K562 (cell line): ENCODE measurements around the gene CCDC27. TPM values are rescaled to one million over a fixed set of nuclear protein-coding genes. Genes with fewer than 3 reads are reported as not detected.

Experiments
- FOXK1 ChIP-seq: sonication (generic); formaldehyde crosslinking; IDR thresholded peaks from 2 replicates; pipeline ENCODE4 v1.8.0; 2022; ENCODE audit warnings: missing genetic modification reagents, mild to moderate bottlenecking, borderline replicate concordance
- HDAC2 ChIP-seq: fragments of 450-650 bp; IDR thresholded peaks from 2 replicates; pipeline ENCODE4 v1.6.1; 2016; ENCODE audit warnings: mild to moderate bottlenecking
- HEY1 ChIP-seq: fragments of 250-450 bp; sonication (Bioruptor Pico); IDR thresholded peaks from 2 replicates; pipeline ENCODE4 v1.5.0; 2020; ENCODE audit warnings: mild to moderate bottlenecking, moderate library complexity, borderline replicate concordance
- RNF2 ChIP-seq: sonication (generic); IDR thresholded peaks from 2 replicates; pipeline ENCODE4 v1.6.1; 2016
- SOX6 ChIP-seq: fragments of 450-650 bp; IDR thresholded peaks from 2 replicates; pipeline ENCODE4 v1.6.1; 2014; ENCODE audit warnings: mild to moderate bottlenecking
- ZNF239 ChIP-seq: fragments of 250-450 bp; sonication (Bioruptor Pico); IDR thresholded peaks from 2 replicates; pipeline ENCODE4 v1.4.0; 2020; ENCODE audit warnings: mild to moderate bottlenecking
- polyA plus RNA-seq, 8 experiments: library from polyadenylated mRNA; depleted of rRNA in 4 of 8; stranded (reverse) in 5 of 8; unstranded in 3 of 8; fragments of >200 nt; fragmentation: Nextera tagmentation in 2 of 8; fragmentation: Illumina TruSeq in 1 of 8; extraction: Ambion mirVana in 2 of 8; extraction: Trizol in 1 of 8; gene quantifications; 2 replicates each; pipeline versions ENCODE4 v1.2.1 to v1.2.3, GENCODE V29; 2011 to 2014; ENCODE audit warnings: inconsistent platforms in 1 of 8, missing spikeins in 1 of 8
- total RNA-seq, 7 experiments: library from RNA; depleted of rRNA in 6 of 7; stranded (reverse); fragments of >200 nt in 6 of 7; fragmentation: Illumina TruSeq in 2 of 7; extraction: Trizol in 2 of 7; gene quantifications; 2 replicates each; pipeline versions ENCODE4 v1.2.1 to v1.2.3, GENCODE V29; 2011 to 2021; ENCODE audit warnings: low replicate concordance in 1 of 7
- TF ChIP-seq, protein P1 (sequence below): fragments of 450-650 bp; IDR thresholded peaks from 2 replicates; pipeline ENCODE4 v1.6.1; 2016; ENCODE audit warnings: low read depth
- TF ChIP-seq, protein P2 (sequence below): fragments of 450-650 bp; IDR thresholded peaks from 2 replicates; pipeline ENCODE4 v1.7.1; 2018; ENCODE audit warnings: mild to moderate bottlenecking, low read depth; ENCODE audit not compliant: partially characterized antibody
- TF ChIP-seq, protein P3 (sequence below): fragments of 250-450 bp; sonication (Bioruptor Pico); IDR thresholded peaks from 2 replicates; pipeline ENCODE4 v1.4.0; 2020; ENCODE audit warnings: mild to moderate bottlenecking, moderate library complexity, borderline replicate concordance

The CCDC27 gene
- total and polyA plus RNA-seq, 9 of the 15 experiments (the other 6 are each of a cell fraction or from before 2014, with no cell fraction given) = 0.01 to 0.04 TPM; not detected in 7

DNA sequence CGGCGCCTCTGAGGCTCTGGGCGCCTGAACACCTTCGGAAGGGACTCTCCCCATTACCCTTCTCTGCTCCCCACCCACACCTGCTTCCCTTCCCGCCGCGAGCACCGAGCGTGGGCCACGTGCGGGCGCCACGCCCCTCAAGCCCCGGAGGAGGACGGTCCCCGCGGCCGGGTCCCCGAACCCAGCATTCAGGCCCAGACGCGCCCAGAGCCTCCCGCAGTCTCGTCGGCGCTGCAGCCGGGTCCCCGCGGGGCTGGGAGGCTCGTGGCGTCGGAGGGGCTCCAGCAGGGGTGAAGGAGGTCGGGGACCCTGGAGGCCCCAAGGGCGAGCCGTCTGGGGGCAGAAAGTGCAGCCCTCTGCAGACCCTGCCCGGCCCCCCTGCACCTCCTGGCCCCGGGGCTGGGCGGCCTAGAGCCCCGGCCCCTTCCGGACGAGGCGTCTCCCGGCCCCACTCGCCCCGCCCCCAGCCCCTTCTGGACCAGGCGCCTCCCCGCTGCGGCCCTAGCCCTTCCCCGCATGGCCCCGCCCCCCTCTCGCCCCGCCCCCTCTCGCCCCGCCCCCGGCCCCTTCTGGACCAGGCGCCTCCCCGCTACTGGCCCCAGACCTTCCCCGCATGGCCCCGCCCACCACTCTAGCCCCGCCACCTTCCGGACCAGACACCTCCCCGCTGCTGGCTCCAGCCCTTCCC lies 19.9 kb downstream of the CCDC27 start (continued):
- TF ChIP-seq, protein P1, sequence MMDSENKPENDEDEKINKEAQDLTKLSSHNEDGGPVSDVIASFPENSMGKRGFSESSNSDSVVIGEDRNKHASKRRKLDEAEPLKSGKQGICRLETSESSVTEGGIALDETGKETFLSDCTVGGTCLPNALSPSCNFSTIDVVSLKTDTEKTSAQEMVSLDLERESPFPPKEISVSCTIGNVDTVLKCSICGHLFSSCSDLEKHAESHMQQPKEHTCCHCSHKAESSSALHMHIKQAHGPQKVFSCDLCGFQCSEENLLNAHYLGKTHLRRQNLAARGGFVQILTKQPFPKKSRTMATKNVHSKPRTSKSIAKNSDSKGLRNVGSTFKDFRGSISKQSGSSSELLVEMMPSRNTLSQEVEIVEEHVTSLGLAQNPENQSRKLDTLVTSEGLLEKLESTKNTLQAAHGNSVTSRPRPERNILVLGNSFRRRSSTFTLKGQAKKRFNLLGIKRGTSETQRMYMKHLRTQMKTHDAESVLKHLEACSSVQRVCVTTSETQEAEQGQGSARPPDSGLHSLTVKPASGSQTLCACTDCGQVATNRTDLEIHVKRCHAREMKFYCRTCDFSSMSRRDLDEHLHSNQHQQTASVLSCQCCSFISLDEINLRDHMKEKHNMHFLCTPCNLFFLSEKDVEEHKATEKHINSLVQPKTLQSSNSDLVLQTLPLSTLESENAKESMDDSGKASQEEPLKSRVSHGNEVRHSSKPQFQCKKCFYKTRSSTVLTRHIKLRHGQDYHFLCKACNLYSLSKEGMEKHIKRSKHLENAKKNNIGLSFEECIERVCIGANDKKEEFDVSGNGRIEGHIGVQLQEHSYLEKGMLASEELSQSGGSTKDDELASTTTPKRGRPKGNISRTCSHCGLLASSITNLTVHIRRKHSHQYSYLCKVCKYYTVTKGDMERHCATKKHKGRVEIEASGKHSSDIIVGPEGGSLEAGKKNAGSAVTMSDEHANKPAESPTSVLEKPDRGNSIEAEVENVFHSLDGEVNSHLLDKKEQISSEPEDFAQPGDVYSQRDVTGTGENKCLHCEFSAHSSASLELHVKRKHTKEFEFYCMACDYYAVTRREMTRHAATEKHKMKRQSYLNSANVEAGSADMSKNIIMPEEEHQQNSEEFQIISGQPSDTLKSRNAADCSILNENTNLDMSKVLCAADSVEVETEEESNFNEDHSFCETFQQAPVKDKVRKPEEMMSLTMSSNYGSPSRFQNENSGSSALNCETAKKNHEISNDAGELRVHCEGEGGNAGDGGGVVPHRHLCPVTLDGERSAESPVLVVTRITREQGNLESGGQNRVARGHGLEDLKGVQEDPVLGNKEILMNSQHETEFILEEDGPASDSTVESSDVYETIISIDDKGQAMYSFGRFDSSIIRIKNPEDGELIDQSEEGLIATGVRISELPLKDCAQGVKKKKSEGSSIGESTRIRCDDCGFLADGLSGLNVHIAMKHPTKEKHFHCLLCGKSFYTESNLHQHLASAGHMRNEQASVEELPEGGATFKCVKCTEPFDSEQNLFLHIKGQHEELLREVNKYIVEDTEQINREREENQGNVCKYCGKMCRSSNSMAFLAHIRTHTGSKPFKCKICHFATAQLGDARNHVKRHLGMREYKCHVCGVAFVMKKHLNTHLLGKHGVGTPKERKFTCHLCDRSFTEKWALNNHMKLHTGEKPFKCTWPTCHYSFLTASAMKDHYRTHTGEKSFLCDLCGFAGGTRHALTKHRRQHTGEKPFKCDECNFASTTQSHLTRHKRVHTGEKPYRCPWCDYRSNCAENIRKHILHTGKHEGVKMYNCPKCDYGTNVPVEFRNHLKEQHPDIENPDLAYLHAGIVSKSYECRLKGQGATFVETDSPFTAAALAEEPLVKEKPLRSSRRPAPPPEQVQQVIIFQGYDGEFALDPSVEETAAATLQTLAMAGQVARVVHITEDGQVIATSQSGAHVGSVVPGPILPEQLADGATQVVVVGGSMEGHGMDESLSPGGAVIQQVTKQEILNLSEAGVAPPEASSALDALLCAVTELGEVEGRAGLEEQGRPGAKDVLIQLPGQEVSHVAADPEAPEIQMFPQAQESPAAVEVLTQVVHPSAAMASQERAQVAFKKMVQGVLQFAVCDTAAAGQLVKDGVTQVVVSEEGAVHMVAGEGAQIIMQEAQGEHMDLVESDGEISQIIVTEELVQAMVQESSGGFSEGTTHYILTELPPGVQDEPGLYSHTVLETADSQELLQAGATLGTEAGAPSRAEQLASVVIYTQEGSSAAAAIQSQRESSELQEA = no peak
- TF ChIP-seq SOX6 (no peak), ZNF239 (no peak), RNF2 (no peak), HDAC2 (no peak), HEY1 (CRISPR knock-in tag) (no peak), FOXK1 (no peak)
- TF ChIP-seq, protein P2, sequence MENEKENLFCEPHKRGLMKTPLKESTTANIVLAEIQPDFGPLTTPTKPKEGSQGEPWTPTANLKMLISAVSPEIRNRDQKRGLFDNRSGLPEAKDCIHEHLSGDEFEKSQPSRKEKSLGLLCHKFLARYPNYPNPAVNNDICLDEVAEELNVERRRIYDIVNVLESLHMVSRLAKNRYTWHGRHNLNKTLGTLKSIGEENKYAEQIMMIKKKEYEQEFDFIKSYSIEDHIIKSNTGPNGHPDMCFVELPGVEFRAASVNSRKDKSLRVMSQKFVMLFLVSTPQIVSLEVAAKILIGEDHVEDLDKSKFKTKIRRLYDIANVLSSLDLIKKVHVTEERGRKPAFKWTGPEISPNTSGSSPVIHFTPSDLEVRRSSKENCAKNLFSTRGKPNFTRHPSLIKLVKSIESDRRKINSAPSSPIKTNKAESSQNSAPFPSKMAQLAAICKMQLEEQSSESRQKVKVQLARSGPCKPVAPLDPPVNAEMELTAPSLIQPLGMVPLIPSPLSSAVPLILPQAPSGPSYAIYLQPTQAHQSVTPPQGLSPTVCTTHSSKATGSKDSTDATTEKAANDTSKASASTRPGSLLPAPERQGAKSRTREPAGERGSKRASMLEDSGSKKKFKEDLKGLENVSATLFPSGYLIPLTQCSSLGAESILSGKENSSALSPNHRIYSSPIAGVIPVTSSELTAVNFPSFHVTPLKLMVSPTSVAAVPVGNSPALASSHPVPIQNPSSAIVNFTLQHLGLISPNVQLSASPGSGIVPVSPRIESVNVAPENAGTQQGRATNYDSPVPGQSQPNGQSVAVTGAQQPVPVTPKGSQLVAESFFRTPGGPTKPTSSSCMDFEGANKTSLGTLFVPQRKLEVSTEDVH = no peak
- TF ChIP-seq, protein P3, sequence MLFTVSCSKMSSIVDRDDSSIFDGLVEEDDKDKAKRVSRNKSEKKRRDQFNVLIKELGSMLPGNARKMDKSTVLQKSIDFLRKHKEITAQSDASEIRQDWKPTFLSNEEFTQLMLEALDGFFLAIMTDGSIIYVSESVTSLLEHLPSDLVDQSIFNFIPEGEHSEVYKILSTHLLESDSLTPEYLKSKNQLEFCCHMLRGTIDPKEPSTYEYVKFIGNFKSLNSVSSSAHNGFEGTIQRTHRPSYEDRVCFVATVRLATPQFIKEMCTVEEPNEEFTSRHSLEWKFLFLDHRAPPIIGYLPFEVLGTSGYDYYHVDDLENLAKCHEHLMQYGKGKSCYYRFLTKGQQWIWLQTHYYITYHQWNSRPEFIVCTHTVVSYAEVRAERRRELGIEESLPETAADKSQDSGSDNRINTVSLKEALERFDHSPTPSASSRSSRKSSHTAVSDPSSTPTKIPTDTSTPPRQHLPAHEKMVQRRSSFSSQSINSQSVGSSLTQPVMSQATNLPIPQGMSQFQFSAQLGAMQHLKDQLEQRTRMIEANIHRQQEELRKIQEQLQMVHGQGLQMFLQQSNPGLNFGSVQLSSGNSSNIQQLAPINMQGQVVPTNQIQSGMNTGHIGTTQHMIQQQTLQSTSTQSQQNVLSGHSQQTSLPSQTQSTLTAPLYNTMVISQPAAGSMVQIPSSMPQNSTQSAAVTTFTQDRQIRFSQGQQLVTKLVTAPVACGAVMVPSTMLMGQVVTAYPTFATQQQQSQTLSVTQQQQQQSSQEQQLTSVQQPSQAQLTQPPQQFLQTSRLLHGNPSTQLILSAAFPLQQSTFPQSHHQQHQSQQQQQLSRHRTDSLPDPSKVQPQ (CRISPR knock-in tag) = no peak
